ENCODE results near the gene ATG3.
"Not testable (repeated sequence)": the region's sequence is repeated elsewhere in the genome, so short reads cannot be mapped to it uniquely, and the experiment has no call there.

ATG3 gene

DNA sequence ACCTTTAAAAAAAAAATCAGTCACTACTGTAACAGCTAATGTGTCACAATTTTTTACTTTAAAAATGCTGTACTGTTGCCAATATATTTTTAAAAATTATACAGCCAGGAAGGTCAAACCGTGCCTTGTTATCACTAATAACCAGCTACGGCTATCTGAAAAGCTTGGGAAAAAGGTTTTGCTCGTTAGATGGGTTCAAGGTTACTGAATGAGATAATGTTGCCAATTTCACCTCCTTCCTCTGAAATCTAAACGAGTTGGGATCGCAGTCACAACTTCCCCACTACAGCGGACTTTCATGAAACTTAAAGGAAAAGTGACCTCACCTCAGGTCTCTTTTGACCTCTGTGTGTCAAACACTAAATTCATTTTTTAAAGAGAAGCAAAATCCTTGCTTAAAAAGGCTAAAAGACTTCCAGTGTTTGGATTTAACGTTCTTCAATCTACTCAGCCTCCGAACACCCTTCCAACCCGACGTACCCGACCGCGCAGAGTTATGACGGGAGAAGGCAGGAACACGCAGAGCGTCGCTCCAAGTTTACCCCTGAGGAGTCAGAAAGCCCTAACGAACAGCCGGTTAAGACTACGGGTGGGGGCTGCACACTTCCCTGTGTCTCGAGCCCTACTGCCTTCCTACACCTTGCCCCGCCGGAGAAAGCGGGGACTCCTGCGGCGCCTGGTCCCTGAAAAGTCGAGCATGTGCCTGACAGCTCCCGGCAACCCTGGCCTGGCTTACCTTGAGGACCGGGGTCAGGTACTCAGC, 860 bp downstream of the ATG3 start:
- peak; percentile 15 for DNase-seq

GRCh38 chr3:112560307-112560706, 1.5 kb downstream of the ATG3 start:
- DNase-seq = no peak

DNA sequence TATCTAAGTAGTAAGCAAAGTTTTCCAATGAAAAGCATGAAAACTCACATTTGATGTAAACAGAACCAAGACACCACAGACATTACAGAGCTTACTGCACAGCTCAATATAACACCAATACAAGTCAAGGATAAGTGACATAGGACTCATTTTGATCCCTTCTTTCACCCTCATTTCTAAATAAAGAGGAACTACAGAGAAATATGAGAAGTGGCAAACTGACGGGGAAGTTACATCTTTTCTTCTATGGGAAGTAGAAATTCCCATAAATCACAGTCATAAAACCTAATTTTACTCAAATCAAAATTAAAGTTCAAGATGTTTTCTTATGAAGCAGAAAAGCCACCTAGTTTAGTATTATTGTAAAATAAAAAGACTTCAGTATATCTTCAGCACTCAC, 3.8 kb downstream of the ATG3 start:
- DNase-seq = no peak

DNA sequence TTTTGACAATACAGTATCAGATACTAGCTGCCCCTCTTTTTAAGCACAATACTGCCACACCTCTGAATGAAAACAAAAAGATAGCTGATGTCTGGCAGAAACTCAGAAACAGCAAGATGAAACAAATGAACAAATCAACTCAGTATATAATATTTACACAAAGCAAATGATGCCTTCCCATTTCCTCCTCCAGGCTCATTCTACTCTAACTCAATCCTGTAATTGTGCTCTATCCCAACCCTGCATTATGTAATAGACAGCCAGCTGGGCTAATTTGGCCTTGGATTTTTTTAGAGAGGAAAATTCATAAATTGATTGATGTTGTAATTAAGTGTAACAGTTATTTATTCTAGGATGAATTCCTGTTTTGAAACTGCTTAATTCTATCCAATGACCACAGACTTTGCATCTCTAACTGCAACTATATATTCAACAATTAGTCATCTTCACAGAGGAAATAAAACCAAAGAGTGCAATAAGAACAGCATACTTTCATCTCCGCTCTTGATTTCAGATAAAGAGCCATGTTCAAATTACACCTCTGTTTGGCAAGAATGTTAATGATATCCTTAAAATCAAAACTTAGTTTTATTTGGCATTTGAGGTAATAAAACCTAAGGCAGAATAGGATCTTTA, 6.1 kb downstream of the ATG3 start:
- DNase-seq = peak; percentile 39

- DNase-seq = no peak
These were observed 10.9 kb downstream of the ATG3 start for GRCh38 chr3:112550859-112551258.

GRCh38 chr3:112546216-112546759, 15.5 kb downstream of the ATG3 start:
- no peak for DNase-seq

DNA sequence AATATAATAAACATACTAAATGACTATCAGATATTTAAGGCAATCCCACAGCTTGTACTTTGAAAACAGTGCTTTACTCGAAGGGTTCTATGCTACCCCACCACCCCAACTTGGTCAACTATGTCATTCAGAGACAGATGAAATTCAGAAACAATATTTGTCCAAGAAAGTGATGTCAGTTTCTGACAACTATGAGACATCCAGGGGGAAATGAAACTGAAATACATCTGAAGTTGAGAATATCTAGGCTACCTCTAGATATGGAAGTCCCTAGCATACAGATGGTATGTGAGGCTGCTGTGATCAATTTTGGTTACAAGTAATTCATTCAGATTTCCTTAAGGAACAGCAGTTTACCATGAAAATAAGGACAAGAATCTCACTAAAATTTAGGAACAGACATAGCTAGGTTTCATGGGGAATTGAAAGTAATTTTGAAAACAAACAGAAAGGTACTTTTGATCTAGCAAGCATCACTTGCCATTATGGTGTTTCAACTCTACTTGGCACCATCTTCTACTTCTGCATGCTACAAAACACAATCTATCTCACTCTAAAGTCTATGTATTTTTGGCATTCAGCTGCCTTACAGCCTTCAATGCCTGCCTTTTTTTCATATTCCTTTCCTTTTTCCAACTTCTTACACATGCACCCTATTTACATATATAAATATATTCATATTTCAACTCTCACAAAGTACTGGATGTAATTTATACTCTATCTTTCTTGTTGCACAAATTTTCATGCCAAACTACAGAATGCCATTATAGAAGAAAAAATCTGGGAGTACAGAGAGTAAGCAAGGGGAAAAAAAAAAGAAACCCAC, 21.7 kb downstream of the ATG3 start:
- no peak for DNase-seq

DNA sequence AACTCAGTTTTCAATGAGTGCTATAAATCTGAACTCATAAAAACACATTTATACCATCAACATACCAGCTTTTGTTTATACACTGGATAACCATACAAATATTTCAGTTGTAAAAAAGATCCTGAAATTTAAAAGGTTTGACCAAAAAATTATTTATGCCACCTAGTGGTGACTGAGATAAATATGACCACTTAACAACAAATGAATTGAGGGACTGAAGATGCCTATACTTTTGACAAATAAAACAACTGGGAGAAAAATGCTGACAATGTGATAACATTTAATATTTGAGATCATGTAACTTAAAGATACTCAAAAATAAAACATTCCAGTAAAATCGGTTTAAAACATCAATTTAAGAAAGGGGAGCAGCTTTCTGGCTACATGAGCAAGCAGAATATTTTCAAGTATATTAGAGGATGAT, 30.4 kb downstream of the ATG3 start:
- DNase-seq = no peak

DNA sequence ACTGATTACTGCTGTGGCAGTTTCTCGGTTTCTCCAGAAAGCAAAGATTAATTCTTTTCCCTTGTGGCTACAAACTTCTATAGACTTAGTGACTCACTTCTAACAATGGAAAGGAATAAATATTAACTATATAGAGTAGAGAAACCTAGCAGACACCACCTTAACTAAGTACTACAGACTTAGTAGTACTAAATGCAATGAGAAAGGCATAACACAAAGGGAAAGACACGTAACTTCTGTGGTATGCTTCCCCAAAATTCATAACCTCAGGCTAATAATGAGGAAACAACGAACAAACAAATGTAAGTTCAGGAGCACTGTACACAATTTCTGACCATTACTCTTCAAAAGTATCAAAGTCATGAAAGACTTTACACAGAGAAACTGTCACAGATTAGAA, 31.2 kb downstream of the ATG3 start:
- no peak for DNase-seq

DNA sequence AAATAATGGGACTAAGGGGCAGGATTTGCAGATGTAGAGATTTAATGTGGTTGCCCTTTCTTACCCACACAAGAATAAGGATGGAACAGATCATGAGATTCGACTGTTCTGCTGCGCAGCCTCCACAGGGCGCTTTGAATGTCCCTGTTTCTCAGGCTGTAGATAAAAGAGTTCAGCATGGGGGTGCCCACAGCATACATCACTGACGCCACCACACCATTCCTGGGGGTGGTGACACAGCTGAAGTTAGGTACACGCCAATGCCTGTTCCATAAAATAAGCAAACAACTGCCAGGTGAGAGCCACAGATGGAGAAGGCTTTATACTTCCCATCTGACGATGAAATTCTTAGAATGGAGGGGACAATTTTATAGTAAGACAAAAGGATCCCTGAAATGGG, 37.6 kb downstream of the ATG3 start:
- not testable (repeated sequence) for DNase-seq

- DNase-seq = peak; percentile 4
These were observed 42.2 kb downstream of the ATG3 start for GRCh38 chr3:112519424-112520001.

- not testable (repeated sequence) for DNase-seq
These were observed 42.8 kb downstream of the ATG3 start for GRCh38 chr3:112518970-112519369.

DNA sequence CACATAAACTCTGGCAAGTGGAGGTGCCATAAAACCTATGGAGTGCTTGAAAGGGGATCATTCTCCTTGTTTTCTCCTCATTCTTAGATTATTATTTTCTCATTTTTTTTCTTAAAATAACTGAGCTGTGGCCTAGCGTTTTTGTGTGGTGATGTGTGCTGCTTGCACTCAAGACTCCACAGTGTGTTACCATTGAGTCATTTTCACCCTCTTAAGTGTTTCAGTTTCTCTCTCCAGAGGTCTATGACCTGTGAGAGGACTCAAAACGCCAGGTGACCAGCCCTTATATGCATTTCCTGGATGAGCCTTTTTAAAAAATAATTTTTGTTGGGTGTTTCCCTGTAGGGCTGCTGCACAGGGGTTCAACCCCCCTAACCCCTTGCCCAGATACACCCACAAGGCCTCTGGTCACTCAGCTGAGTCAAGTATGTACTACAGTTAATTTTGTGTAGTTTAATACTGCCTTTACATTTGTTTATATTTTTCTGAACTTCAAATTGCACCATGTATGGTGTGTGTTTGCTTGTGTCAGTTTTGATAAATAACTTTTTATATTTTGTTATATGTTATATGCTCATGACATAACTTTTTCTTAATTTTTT, 47.1 kb downstream of the ATG3 start:
- no peak for DNase-seq

- DNase-seq = no peak
These were observed 49.4 kb downstream of the ATG3 start for GRCh38 chr3:112512320-112512719.

DNA sequence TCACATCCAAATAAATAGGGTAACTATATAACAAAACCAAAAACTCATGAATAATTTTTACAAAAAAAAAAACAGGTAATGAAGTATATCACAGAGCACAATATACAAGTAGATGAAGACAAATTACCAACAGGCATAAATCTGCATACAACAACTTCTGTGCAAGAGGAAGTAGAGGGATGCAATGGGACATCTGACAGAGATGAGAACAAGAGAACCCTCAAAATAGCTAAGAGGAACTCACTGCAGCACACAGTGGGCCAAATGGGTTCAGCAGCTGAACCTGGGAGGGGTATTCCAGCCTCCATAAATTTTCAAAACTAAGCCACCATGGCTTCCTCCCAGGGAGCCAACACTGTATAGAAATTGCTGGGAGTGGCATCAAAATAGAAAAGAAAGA, 52.9 kb downstream of the ATG3 start:
- DNase-seq = no peak

GRCh38 chr3:112508261-112508660, 53.5 kb downstream of the ATG3 start:
- DNase-seq = no peak

DNA sequence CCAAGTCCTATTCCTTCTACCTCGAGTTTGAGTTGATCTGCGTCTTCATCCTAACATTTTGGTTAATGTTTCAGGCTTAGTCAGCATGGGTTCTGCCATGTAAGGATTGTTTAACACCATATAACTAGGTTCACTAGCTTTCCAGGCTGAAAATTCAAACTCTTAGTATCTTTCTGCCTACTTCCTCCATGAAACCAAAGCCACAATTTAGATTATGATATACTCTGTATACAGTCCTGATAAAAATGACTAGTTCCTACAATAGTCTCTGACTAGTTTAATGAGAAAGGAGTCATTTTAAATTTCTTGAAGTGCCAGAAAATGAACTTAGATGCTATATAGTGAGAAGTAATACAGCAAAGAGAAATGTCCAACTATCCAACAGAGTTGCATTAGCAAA, 55.9 kb downstream of the ATG3 start:
- DNase-seq = no peak

DNA sequence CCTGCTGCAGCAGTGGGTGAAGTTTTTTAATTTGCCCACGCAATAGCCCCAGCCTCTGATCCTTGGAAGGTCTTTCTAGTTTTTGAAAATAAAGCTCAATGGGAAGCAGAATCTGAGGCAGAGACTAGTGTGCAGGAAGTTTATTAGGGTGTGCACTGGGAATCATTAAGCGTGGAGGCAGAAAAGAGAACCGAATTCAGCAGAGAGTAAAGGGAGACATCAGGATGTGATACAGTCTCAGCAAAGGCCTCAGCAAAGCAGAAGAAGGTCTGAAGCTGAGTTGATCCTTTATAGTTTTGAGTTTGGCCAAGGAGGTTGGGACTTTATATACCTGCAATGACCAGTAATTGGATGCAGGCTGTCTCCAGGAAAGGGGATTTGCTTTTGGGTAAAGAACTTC, 57.6 kb downstream of the ATG3 start:
- DNase-seq = no peak

DNA sequence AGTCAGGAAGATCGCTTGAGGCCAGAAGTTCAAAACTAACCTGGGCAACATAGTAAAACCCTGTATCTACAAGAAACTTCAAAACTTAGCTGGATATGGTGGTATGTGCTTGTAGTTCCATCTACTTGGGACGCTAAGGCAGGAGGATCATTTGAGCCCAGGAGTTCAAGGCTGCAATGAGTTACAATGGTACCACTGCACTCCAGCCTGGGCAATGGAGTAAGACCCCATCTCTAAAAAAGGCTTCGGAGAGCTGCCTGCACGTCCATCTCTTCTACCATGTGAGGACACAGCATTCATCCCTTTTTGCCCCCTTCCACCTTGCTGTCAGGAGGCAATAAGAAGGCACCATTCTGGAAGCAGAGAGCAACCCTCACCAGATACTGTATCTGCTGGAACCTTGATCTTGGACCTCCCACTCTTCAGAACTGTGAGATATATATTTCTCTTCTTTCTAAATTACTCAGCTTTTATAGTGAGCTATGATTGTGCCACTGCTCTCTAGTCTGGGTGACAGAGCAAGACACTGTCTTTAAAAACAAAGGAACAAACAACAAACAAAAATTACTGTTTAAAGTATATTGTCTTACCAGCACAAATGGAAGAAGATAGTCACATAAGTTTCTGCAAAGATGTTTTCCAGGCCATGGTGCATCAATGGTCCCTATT, 58.3 kb downstream of the ATG3 start:
- no peak for DNase-seq

DNA sequence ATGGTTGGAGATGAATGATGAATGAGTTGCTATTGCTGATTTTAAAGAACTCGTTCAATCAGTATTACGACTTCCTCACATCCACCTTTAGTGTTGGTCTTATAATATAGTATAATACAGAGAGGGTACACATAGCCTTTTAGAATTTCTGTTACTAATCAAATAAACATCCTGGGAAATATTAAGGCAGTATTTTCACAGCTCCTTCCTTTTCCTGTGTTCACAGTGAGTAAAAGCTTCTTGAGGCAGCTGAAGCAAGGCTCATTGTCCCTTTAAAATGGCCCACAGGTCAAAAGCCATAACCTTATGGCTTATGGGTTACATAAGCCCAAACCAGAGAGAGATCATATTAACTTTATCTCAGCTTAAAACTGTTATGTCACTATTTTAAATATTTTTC, 61.1 kb downstream of the ATG3 start:
- no peak for DNase-seq

DNA sequence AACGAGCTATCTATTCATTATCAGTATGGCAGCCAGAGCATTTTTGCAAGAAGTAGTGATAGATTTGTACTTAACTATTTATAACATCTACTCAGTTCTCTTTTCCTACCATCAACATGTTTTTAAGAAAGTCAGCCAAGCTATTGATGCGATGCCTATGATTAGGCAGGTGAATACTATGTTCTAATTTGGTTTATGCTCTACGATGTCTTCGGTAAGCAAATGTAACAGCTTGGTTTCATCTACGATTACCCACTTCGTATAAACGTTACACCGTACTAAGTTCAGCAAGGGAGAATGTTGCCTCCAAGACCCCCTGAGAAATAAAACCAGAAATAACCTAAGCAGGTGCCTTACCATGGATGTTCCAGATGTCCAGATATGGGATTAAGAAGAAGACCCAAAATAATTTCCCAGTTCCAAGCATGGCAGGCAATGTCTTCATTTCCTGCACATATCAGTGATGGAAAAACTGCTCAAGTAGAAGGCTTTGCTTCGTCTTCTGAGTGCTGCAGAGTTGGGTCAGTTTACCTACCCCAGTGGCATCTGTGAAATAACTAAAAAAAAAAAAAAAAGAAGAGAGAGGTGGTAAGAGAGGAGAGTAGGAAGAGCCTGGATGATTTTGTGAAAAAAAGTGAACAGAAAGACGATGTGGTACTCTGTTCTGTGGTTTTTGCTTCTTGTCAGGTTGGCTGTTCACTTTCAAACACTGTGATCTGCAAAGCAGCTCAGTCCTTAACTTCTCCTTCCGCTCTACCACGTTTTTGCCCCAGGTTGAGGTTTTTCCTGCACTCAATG, 62.6 kb downstream of the ATG3 start, which contains the start of gene BTLA:
BTLA (minus strand) TSS at position 559 of the 798 bp plus-strand sequence; CDS start at position 445, 114 bp downstream.
- DNase-seq = no peak
